Liver (tissue), 9 donors: ENCODE results near the gene CD80. TPM values are rescaled to one million over a fixed set of nuclear protein-coding genes. Genes with fewer than 3 reads are reported as not detected.

Experiments
- DNase-seq: peaks from one replicate; pipeline ENCODE4 v3.0.0-alpha.2; 2017; ENCODE audit warnings: low spot score
- H3K27ac ChIP-seq, 2 donors: one replicate each; pipeline ENCODE4 v1.7.0; 2013; ENCODE audit warnings: inconsistent platforms in 2 of 2, low read length in 2 of 2, control low read depth in 1 of 2, low read depth in 1 of 2, mild to moderate bottlenecking in 1 of 2
- H3K27me3 ChIP-seq, 4 donors: one replicate each; pipeline versions ENCODE4 v1.6.1 to v1.7.0; 2013; ENCODE audit warnings: low read length in 3 of 4, inconsistent platforms in 1 of 4, mild to moderate bottlenecking in 1 of 4, moderate library complexity in 1 of 4; ENCODE audit not compliant: control insufficient read depth in 4 of 4, insufficient read depth in 4 of 4
- H3K36me3 ChIP-seq, 4 donors: one replicate each; pipeline versions ENCODE4 v1.6.1 to v1.7.0; 2013; ENCODE audit warnings: low read length in 3 of 4, mild to moderate bottlenecking in 3 of 4, low read depth in 1 of 4, moderate library complexity in 1 of 4; ENCODE audit not compliant: control insufficient read depth in 4 of 4, insufficient read depth in 3 of 4
- H3K4me1 ChIP-seq, 4 donors: one replicate each; pipeline versions ENCODE4 v1.6.1 to v1.7.0; 2013; ENCODE audit warnings: low read length in 3 of 4, mild to moderate bottlenecking in 3 of 4, moderate library complexity in 1 of 4; ENCODE audit not compliant: control insufficient read depth in 4 of 4, insufficient read depth in 4 of 4
- H3K4me3 ChIP-seq, 3 donors: one replicate each; pipeline versions ENCODE4 v1.6.1 to v1.7.0; 2013; ENCODE audit warnings: low read length in 3 of 3, control low read depth in 1 of 3, low read depth in 1 of 3, mild to moderate bottlenecking in 1 of 3
- H3K9ac ChIP-seq, 2 donors: one replicate each; pipeline ENCODE4 v1.7.0; 2013; ENCODE audit warnings: low read length in 2 of 2, mild to moderate bottlenecking in 2 of 2, moderate library complexity in 2 of 2, control low read depth in 1 of 2, low read depth in 1 of 2
- H3K9me3 ChIP-seq, 4 donors: one replicate each; pipeline versions ENCODE4 v1.6.1 to v1.7.0; 2013; ENCODE audit warnings: low read length in 3 of 4; ENCODE audit not compliant: control insufficient read depth in 4 of 4
- ATF3 ChIP-seq: IDR thresholded peaks from 2 replicates; pipeline ENCODE4 v1.6.1; 2016; ENCODE audit warnings: antibody characterized with exemption
- CTCF ChIP-seq: fragments of 150-350 bp; IDR thresholded peaks from 2 replicates; pipeline ENCODE4 v1.5.1; 2017; ENCODE audit warnings: improper control_type of control experiment, low read depth, low read length; ENCODE audit not compliant: missing input control
- EGR1 ChIP-seq, 2 donors: IDR thresholded peaks; 2 replicates each; pipeline ENCODE4 v1.6.1; 2016 to 2018; ENCODE audit warnings: antibody characterized with exemption in 2 of 2, low read depth in 2 of 2
- FOXA2 ChIP-seq: IDR thresholded peaks from 2 replicates; pipeline ENCODE4 v1.6.1; 2016; ENCODE audit warnings: antibody characterized with exemption
- GABPA ChIP-seq, 2 donors: IDR thresholded peaks in 1 of 2; conservative IDR thresholded peaks in 1 of 2; 2 replicates each; pipeline ENCODE4 v1.6.1; 2016; ENCODE audit warnings: antibody characterized with exemption in 2 of 2, mild to moderate bottlenecking in 1 of 2, moderate library complexity in 1 of 2
- HNF4A ChIP-seq, 2 donors: conservative IDR thresholded peaks; 2 replicates each; pipeline ENCODE4 v1.6.1; 2016; ENCODE audit warnings: antibody characterized with exemption in 2 of 2, mild to moderate bottlenecking in 2 of 2
- NR2F2 ChIP-seq: IDR thresholded peaks from 2 replicates; pipeline ENCODE4 v1.6.1; 2016; ENCODE audit warnings: antibody characterized with exemption
- RAD21 ChIP-seq, 2 donors: IDR thresholded peaks; 2 replicates each; pipeline ENCODE4 v1.6.1; 2016; ENCODE audit warnings: antibody characterized with exemption in 2 of 2, mild to moderate bottlenecking in 2 of 2
- REST ChIP-seq: IDR thresholded peaks from 2 replicates; pipeline ENCODE4 v1.6.1; 2016; ENCODE audit warnings: antibody characterized with exemption, mild to moderate bottlenecking
- TAF1 ChIP-seq: conservative IDR thresholded peaks from 2 replicates; pipeline ENCODE4 v1.6.1; 2016; ENCODE audit warnings: antibody characterized with exemption, mild to moderate bottlenecking
- WGBS: extraction: QIAGEN DNeasy Blood & Tissue Kit; methylation state at CpG from one replicate; pipeline ENCODE4 v1.1.7; 2013; 5-methylcytosine and 5-hydroxymethylcytosine counted together
- polyA plus RNA-seq, 2 donors: library from polyadenylated mRNA; stranded (reverse) in 1 of 2; unstranded in 1 of 2; fragments of 200-250 nt in 1 of 2; fragments of >200 nt in 1 of 2; fragmentation: Nextera tagmentation in 1 of 2; extraction: Ambion mirVana in 1 of 2; gene quantifications; one replicate each; pipeline versions ENCODE4 v1.2.1 to v1.2.3, GENCODE V29; 2013 to 2015
- total RNA-seq, 2 donors: library from RNA; depleted of rRNA; stranded (reverse); fragments of >200 nt; gene quantifications; one replicate each; pipeline ENCODE4 v1.2.3, GENCODE V29; 2014
- TF ChIP-seq, protein P1 (sequence below): IDR thresholded peaks from 2 replicates; pipeline ENCODE4 v1.6.1; 2016; ENCODE audit warnings: antibody characterized with exemption
- donor health status: healthy.
- donor health status: healthy.
- donor health status: healthy.
- donor health status: healthy.
- donor health status: healthy.

Gene CD80
- total and polyA plus RNA-seq, 4 donors, result 0.21 to 1.5 (median 0.61) TPM

- no peak for DNase-seq
- Histone ChIP-seq H3K9me3 (no peaks in the 10 kb centered on the region), H3K4me1 (peaks cover 0 to 1% (median 0%) of the 10 kb centered on the region in 4 donors), H3K36me3 (no peaks in the 10 kb centered on the region), H3K27me3 (no peaks in the 10 kb centered on the region), H3K27ac (no peak overlapping the region), H3K9ac (no peak overlapping the region), H3K4me3 (no peak overlapping the region)
- 95% methylated on average over 1 of the region's 1 CpG for WGBS
- no peak for TF ChIP-seq RAD21 (IDR thresholded peaks at IDR 0.05)
- TF ChIP-seq, protein P1, sequence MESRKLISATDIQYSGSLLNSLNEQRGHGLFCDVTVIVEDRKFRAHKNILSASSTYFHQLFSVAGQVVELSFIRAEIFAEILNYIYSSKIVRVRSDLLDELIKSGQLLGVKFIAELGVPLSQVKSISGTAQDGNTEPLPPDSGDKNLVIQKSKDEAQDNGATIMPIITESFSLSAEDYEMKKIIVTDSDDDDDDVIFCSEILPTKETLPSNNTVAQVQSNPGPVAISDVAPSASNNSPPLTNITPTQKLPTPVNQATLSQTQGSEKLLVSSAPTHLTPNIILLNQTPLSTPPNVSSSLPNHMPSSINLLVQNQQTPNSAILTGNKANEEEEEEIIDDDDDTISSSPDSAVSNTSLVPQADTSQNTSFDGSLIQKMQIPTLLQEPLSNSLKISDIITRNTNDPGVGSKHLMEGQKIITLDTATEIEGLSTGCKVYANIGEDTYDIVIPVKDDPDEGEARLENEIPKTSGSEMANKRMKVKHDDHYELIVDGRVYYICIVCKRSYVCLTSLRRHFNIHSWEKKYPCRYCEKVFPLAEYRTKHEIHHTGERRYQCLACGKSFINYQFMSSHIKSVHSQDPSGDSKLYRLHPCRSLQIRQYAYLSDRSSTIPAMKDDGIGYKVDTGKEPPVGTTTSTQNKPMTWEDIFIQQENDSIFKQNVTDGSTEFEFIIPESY, result no peak
- TF ChIP-seq TAF1, result no peak
- TF ChIP-seq FOXA2, result no peak
- no peak for TF ChIP-seq CTCF
- TF ChIP-seq HNF4A (conservative IDR thresholded peaks at IDR 0.05), result no peak
- TF ChIP-seq REST, result no peak
- no peak for TF ChIP-seq NR2F2
- no peak for TF ChIP-seq EGR1 (IDR thresholded peaks at IDR 0.05; ENCODE audit: low read depth in 2 of 2)
Measured at GRCh38 chr3:119555929-119556328, 3.5 kb downstream of the CD80 start.

DNA sequence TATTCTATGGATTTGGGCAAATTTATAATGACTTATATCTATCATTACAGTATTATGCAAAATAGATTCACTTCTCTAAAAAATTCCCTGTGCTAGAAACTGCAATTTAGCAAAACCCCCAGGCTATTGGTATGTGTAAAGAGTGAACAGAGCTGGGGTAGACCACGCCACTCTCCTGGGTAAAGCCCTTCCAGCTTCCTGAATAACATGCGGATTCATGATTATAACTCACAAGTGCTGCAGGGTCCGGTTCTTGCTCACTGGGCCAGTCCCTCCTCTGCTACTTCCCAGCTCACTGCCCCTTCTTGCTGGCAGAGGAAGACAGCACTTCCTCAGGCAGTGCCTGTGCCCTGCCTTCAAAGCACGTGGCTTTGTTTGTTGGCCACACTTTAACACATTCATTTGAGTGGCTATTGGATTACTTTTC, 4.1 kb downstream of the CD80 start:
- no peak overlapping the region for H3K9ac ChIP-seq

More for the DNA sequence above, 4.1 kb downstream of the CD80 start:
- Histone ChIP-seq H3K27me3 (no peaks in the 10 kb centered on the region), H3K4me3 (no peak overlapping the region), H3K27ac (no peak overlapping the region), H3K36me3 (no peaks in the 10 kb centered on the region), H3K4me1 (peaks cover 0 to 1% (median 0%) of the 10 kb centered on the region in 4 donors), H3K9me3 (no peaks in the 10 kb centered on the region)
- no peak for TF ChIP-seq REST
- TF ChIP-seq CTCF, result no peak
- no peak for TF ChIP-seq RAD21 (IDR thresholded peaks at IDR 0.05)
- no peak for TF ChIP-seq FOXA2
- no peak for TF ChIP-seq NR2F2
- TF ChIP-seq GABPA (IDR thresholded peaks at IDR 0.05 in 1 of 2, conservative IDR thresholded peaks at IDR 0.05 in 1 of 2), result no peak
- TF ChIP-seq TAF1, result no peak
- TF ChIP-seq ATF3, result no peak
- no peak for TF ChIP-seq HNF4A (conservative IDR thresholded peaks at IDR 0.05)
- DNase-seq, result no peak
- 62% methylated on average over 4 of the region's 4 CpGs for WGBS
